ENCODE measurements around the gene TRIM24. TPM values are rescaled to one million over a fixed set of nuclear protein-coding genes. Genes with fewer than 3 reads are reported as not detected.
"Not testable (repeated sequence)": the region's sequence is repeated elsewhere in the genome, so short reads cannot be mapped to it uniquely, and the experiment has no call there.

The TRIM24 gene
- total and polyA plus RNA-seq, 2 of the 13 experiments (the other 11 are each of a cell fraction or from before 2014, with no cell fraction given): 100 to 106 TPM

- TF ChIP-seq HMG20A (CRISPR knock-in tag; IDR thresholded peaks at IDR 0.05; ENCODE audit: borderline replicate concordance) (peak; percentile 95), STAG1 (CRISPR knock-in tag; IDR thresholded peaks at IDR 0.05) (0 out of 2 replicates have a peak, but pooled peaks have one; percentile 2), ARID5B (CRISPR knock-in tag; IDR thresholded peaks at IDR 0.05) (peak; percentile 89), ZMYM4 (CRISPR knock-in tag; IDR thresholded peaks at IDR 0.05) (peak; percentile 14; the same call in 1 of the 2 replicates), FOXA1 (IDR thresholded peaks at IDR 0.05) (peak; percentile 49), FOXA1 (CRISPR knock-in tag; IDR thresholded peaks at IDR 0.05) (peak; percentile 88), BCL6 (CRISPR knock-in tag; IDR thresholded peaks at IDR 0.05) (peak; percentile 88), THAP11 (CRISPR knock-in tag; IDR thresholded peaks at IDR 0.05) (0 out of 2 replicates have a peak, but pooled peaks have one; percentile 28), TBL1XR1 (IDR thresholded peaks at IDR 0.05; ENCODE audit: borderline replicate concordance, low read length, partially characterized antibody) (peak; percentile 16), ETV6 (CRISPR knock-in tag; conservative IDR thresholded peaks at IDR 0.05) (no peak)
Observed at GRCh38 chr7:138417764-138418163, 42.3 kb upstream of the TRIM24 start (continued).

- 19% methylated on average over 1 of the region's 1 CpG for WGBS (ENCODE audit: low lambda C conversion rate)
- intact Hi-C loops (cut with micrococcal nuclease; ENCODE audit: unreplicated experiment); H3K9ac ChIP-seq (ENCODE audit: insufficient read depth, low read depth, low read length); FAIRE-seq; H3K27me3 ChIP-seq (ENCODE audit: control insufficient read depth in 1 of 2, insufficient read depth in 2 of 2, low read length in 2 of 2); BruUV-seq (replicated peaks); ATAC-seq; in situ Hi-C loops (cut with HindIII; ENCODE audit: extremely low pct_ligation_motif_present, low pct_unique_long_range_greater_than_20kb); H2AFZ ChIP-seq (ENCODE audit: low read length); H3K4me3 ChIP-seq (replicated peaks in 1 of 3; ENCODE audit: insufficient read depth in 1 of 3, low read depth in 2 of 3, low read length in 3 of 3); H3K79me2 ChIP-seq (ENCODE audit: insufficient read depth, low read length); H3K4me2 ChIP-seq (ENCODE audit: low read depth, low read length); CTCF ChIA-PET (ENCODE audit: low intra/inter-chr PET ratio, low total read pairs); DNase-seq (ENCODE audit: low spot score); H3K36me3 ChIP-seq (replicated peaks in 1 of 2; ENCODE audit: control insufficient read depth in 1 of 2, insufficient read depth in 2 of 2, low read length in 2 of 2); H4K20me1 ChIP-seq (ENCODE audit: insufficient read depth, low read length); H3K27ac ChIP-seq (ENCODE audit: extremely low read length, insufficient read depth, low read length); H3K9me3 ChIP-seq (ENCODE audit: low read length): not testable (repeated sequence)
- TF ChIP-seq ZMYM3 (CRISPR knock-in tag; IDR thresholded peaks at IDR 0.05): peak; percentile 37; the same call in 1 of the 2 replicates
- peaks cover 32% of the 10 kb centered on the region for H3K4me1 ChIP-seq (ENCODE audit: insufficient read depth, low read length)
- POLR2A ChIA-PET: interaction anchor here (1.0 to 1.6 kb wide), 4 partner anchors 22 to 101 kb away, joined by 3 to 7 read pairs (median 4); partner anchors contain the start of gene TRIM24
Observed at GRCh38 chr7:138418403-138418802, 41.7 kb upstream of the TRIM24 start.
